Retina (tissue), 1 donor: ENCODE measurements around the gene PDRG1.
"Not testable (repeated sequence)": the region's sequence is repeated elsewhere in the genome, so short reads cannot be mapped to it uniquely, and the experiment has no call there.

ENCODE experiments used
- DNase-seq: peaks from one replicate; pipeline ENCODE4 v3.0.0-alpha.2; 2016

PDRG1 gene

DNA sequence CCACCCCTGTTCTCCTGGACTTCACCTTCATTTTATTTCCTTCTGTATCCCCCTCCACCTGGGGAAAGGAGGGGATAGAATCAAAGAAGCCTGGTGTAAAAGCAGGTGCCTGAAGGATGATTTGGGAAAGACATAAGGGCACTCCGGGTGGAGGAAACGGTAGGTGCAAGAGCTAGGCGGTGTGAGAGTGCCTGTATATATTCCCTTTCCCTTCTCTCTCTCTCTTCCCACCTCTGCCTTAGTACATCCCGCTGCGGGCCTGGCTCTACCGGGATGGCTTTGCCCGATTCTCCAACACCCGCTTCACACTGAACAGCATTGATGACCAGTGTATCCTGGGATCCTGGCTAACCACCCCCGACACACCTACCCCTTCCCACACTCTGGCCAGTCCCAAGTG is 26.2 kb downstream of the PDRG1 start:
- DNase-seq = no peak

DNA sequence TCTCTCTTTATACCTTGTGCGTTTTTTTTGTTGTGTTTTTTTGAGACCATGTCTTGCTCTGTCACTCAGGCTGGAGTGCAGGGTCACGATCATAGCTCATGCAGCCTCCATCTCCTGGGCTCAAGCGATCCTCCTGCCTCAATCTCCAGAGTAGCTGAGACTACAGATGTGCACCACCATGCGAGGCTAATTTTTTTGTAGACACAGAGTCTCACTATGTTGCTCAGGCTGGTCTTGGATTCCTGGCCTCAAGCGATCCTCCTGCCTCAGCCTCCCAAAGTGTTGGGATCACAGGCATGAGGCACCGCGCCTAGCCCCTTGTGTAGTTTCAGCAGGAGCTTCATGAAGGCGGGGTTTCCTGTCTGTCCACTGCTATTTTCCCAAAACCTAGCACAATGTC is 27.3 kb downstream of the PDRG1 start:
- DNase-seq = no peak

DNA sequence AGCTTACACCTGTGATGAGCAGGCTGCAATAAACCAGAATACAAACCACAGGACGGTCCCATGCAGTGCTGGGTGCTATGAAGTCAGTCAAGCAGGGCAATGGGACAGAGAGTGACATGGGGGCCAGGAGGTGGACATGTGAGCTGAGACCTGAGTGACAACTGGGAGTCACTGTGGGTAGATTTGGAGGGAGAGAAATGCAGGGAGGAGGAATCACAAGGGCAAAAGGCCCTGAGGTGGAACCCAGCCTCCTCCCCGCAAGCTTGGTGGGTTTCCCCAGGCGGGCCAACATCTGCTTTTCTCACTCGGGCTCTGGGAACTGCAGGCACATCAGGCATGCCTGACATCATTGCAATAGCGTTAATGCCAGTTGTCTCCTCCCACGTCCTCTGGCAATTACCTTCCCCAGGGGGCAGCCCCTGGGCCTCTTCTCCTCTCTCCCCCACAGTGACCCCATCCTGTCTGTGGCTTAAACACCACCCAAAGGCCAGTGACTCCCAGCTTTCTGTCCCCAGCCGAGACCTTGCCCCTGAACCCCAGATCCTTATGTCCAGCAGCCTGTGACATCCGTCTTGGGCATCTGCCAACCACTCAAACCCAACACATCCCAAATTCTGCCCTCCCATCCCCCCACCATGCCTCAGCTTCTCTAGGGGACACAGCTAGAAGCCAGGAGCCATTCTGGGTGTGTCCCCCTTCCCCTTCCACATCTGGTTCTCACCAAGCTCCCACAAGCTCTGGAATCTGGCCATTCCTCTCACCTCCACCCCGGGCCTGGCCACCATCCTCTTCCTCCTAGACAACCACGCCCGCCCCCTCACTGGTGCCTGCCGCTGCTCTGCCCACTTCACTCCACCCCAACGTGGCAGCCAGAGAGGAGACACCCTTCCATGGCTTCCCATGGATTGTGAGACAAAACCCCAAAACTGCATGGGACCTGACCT is 28.2 kb downstream of the PDRG1 start:
- peak; percentile 5 for DNase-seq

DNA sequence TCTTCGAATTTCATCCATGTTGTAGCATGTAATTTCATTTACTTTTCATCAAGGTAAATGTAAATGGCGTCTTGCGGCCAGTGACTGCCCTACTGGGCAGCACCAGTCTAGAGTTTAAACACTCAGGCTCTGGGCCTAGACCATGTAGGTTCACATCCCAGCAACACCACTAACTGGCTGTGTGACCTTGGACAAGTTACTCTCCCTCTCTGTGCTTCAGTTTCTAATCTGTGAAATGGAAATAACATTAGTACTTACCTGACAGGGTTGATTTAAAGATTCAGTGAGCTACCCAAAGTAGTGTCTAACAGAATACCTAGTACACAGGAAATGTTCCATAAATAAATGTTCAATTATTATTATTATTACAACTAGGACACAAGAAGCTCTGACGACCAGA is 29.3 kb downstream of the PDRG1 start:
- DNase-seq = no peak

DNA sequence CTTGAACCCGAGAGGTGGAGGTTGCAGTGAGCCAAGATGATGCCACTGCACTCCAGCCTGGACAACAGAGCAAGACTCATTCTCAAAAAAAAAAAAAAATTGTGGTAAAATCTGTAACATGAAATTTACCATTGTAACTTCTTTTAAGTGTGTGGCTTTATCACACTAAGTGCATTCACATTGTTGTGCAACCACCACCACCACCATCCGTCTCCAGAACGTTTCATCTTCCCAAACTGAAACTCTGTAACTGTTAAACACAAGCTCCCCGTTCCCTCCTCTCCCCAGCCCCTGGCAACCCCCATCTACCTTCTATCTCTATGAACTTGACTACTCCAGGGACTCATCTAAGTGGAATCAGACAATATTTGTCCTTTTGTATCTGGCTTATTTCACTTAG is 29.7 kb downstream of the PDRG1 start:
- no peak for DNase-seq

DNA sequence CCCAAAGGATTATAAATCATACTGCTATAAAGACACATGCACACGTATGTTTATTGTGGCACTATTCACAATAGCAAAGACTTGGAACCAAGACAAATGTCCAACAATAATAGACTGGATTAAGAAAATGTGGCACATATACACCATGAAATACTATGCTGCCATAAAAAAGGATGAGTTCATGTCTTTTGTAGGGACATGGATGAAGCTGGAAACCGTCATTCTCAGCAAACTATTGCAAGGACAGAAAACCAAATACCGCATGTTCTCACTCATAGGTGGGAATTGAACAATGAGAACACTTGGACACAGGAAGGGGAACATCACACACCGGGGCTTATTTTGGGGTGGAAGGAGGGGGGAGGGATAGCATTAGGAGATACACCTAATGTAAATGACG is 30.4 kb downstream of the PDRG1 start:
- DNase-seq = not testable (repeated sequence)

DNA sequence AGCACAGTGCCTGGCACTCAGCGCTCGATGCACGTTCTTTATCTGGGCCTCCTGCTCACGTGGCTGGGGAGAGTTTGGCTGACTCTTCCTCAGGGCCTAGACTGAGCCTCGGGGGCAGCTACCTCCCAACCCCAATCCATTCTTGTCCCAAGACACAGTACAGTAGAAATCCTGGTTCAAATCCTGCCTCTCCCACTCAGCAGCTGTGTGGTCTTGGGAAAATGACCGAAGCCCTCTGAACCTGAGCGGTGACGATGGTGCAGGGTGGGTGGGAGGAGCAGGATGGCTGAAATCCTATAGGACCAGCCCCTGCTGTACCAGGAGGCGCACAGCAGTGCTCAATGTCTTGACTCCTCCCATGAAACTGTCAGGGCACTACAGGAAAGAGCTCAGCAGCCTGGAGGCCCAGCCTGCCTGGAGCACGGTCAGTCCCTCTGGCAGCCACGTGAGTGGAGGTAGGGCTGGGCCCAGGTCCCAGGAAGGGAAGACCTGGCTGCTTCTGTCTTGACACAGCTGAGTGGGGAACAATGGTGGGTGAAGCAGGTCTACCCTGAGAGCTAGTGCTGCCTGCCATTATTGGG is 31.5 kb downstream of the PDRG1 start:
- no peak for DNase-seq

DNA sequence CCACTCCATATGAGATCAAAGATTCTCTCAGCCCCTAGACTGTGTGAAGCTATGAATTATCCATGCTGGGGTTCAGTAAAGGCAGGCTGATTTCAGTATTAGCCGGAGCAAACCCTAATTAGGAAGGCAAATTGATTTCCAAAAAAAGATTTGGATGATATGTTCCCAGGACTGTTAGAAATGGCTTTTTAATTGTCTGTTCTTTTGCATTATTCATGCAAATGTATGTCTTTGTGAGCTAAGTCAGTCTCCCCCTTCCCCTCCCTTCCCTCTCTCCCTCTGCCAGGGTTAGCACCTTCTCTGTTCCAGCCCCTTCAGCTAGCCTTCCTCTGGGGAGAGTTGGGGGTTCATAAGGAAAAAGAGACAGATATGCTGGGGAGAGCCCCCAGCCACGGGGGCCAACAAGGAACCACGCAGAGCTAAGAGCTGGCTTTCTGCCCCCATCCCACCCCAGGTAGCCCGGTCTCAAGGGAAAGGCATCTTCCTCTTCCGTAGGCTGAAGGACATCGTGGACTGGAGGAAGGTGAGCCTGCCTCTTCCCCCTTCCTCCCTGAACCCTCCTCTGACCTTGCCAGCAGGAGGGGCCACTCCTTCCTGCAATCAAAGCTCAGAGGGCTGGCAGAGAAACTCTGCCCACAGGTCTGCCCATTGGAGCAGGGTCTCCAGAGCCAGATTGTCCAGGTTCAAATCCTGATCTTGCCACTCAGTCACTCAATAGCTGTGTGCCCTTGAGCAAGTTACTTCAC is 32.3 kb downstream of the PDRG1 start:
- no peak for DNase-seq

DNA sequence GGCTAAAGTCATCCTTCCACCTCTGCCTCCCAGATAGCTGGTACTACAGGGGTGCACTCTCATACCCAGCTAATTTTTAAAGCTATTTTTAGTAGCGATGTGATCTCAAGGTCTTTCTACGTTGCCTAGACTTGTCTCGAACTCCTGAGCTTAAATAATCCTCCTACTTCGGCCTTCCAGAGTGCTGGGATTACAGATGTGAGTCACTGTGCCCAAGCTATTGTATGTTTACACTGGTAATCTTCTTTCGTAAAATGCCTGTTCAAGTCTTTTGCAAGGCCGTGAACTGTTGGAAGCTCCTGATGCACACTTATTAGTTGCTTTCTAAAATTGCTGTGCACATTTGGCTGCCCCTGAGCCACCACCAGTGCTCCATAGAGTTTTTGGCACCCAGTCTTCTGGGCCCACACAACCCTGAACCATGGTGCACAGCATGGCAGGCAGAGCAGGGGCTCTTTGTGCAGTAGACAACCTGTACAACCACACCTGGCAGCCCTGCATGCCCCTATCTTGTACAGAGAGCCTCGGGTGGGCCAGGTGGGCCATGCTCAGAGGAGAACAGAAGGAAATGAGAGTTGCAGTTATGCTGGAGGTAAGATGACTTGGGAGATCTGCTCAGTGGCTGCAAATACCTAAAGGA is 33.3 kb downstream of the PDRG1 start:
- DNase-seq = no peak

DNA sequence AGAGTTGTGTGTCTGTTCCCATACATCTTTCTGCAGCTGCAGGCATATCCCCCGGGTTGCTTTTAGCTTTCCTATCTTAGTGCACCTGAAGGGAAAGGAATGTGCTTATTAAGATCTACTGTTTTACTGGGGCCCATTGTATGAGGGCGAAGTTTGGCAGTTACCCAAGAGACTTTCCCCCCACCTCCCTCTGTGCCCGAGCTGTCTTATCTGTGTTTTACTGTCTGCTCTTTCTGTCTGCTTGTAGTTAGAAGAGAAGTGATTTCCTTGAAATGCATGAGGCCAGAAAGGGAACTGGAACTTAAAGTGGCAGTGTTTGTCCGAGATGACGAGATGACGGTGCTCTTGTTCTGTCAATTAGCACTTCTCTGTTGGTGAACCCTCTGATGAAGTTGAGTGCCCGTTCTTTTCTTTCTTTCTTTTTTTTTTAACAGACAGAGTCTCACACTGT is 33.9 kb downstream of the PDRG1 start:
- DNase-seq = not testable (repeated sequence)

DNA sequence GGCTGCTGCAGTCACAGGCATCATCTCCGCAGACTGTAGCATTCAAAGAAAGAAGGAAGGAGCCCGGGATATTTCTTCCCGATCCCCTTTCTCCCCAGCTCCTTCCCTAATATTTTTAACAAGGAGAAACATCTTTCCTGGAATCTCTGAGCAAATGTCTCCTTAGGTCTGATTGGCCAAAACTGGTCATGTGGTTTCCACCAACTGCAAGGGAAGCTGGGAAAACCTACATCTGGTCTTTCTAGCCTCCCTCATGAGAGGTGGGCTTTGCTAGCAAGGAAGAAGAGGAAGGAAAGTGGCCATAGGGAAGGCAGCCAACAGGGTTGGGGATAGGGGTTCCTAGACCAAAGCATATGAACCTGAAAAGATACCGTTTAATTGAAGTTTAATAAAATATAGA is 35.1 kb downstream of the PDRG1 start:
- no peak for DNase-seq

DNA sequence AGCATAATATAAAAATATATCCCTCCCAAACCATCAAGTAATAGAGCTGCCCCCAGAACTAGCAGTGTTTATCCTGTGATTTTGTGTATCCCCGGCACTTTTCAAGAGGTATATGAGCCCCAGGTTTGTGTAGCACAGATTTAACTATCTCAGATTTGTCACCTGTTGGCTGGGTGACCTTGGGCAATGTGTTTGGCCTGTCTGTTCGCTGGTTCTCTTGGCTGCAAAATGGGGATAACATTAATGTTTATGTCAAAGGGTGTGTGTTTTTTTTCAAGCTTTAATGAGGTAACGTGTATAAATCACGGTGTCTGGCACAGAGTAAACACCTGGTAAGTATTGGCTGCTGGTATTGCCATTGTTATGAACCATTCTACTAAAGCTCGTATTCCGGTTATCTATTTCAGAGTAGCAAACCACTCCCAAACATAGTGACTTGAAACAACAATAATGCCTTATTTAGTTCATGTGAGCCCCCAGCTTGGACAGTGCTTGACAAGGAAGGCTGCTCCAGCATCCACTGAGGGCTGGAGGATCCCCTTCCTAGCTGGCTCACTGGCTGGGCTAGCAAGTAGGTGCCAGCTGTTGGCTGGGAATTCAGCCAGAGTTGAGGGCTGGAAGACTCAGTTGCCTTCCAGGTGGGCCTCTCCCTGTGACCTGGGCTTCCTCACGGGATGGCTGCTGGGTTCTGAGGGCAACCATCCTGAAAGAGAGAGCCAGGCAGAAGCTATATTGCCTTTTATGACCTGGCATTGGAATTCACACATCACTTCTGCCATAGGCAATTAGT is 36.2 kb downstream of the PDRG1 start:
- DNase-seq = no peak

DNA sequence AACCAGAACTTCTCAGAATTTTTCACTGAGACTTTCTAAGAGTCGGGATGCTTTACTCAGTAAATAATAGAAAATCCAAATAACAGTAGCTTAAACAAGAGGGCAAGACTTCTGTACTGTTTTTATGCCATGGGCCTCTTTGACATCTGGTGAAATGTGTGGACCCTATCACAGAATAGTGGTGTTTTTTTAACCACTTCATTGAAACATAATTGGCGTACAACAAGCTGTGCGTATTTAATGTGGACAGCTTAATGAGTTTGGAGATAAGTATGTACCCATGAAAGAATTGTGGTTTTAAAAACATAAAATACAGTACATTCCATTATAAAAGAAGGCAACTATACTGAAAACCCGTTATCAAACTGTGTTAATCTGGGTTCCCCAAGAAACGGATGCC is 37.7 kb downstream of the PDRG1 start:
- DNase-seq = no peak

DNA sequence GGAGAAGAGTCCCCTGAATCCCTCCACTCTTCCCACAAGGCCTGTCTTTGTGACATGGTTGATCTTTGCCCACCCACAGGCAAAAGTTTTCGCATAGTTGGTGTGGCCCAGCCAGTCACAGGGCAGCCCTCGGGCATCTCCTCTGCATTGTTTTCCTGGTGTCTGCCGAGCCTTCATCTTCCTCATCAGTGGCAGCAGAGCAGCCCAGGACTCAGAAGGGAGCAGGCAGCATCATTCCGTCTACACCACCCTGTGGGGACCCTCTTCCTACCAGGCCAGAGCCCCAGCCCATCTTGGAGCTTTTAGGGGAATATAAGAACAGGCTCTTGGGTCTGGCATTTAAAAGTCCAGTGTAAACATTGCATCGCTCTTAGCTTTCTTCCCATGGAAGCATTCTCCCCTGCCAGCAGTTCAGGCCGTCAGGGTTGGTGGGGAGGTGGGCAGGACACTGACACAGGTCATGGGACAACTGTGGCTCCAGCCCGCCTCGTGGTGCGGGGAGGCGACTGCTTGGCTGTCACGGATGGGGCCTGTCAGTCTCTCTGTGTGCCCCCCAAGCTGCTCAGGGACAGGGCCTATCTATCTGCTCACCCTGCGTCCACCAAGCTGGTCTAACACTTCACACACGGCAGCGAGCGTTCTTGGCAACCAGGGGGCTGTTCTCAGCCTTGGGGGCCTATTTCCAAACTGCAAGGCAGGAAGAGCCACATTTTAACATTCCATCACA is 38.3 kb downstream of the PDRG1 start:
- DNase-seq = no peak

DNA sequence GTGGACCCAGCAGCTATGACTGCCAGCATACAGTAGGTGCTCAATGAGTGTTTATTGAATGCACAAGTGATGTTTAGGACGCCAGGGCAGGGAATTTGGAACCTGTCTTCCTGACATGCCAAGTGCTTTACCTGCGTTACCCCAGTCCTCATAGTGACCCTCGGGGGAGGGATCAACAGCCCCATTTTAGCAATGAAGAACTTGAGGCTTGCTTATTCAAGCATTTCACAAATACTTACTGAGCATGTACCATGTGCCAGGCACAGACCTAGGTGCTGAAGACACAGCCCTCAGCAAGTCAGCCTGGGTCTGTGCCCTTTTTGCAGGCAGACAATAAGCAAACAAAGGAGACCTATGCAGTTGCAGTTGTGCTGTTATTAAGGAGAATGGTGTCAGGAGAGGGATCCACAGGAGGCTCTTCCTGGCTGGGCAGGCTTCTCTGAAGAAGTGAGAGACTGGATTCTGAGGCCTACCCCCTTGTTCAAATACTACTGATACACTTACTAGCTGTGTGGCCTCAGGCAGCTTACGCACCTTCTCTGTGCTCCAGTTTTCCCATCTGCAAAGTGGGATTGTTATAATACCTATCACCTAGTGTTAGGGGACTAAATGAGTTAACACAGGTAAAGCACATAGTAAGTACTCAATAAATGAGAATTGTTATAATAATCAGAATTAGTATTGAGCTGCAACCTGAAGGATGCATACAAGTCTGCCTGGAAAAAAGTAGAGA is 41.6 kb downstream of the PDRG1 start:
- DNase-seq = no peak

DNA sequence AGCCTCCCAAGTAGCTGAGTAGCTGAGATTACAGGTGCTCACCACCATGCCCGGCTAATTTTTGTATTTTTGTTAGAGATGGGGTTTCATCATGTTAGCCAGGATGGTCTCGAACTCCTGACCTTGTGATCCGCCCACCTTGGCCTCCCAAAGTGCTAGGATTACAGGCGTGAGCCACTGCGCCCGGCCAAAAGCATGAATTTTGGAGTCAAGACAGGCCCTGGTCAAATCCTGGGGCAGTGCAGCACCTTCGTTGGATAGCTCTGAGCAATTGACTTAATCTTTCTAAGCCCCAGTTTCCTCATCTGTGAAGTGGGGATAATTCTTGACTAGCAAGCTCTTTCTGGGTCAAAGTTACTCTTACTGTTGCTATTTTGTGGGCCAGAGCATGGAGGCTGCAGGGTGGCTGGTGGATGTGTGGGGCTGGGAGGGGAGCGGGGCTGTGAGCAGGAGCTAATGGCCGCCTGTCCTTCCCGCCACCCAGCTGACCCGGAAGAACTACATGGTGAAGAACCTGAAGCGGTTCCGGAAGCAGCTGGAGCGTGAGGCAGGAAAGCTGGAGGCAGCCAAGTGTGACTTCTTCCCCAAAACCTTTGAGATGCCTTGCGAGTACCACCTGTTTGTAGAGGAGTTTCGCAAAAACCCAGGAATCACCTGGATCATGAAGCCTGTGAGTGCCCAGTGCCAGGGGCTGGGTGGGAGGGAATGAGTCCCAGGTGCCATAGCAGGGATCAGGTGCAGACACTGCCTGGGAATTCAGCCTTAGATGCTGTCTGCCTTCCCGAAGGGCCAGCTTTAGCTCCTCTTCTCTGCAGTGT is 42.4 kb downstream of the PDRG1 start:
- DNase-seq = no peak

DNA sequence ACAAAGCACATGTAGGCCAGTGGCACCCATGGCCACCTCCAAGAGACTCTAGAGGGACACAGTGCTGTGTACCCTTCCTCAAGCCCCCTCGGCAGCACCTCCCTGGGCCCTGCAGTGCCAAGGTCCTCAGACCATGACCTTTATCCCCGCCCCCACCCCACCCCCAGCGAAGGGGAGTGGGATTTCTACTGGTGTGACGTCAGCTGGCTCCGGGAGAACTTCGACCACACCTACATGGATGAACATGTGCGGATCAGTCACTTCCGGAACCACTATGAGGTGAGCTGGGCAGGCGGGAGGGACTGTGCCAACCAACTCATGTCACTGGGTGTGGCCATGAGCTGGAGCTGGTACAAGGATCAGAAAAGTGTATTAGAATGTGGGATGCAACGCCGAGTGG is 43.4 kb downstream of the PDRG1 start:
- DNase-seq = no peak

DNA sequence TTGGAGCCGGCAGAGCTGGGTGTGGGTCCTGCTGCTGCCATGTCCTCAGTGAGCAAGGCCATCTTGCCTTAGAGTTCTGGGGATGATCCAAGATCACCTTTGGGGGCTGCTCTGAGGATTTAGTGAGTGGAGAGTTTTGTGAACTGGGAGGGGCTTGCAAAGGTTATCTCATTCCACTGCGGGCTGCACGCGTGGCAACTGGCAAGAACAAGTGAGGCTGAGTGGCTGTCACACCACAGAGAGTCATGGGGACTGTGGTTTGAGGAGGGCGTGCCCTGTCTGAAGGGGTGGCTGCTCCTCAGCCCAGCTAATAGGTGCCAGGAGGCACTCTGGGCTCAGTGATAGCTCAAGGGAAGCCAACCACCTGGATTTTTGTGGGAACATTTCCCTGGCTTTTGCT is 43.8 kb downstream of the PDRG1 start:
- DNase-seq = no peak

DNA sequence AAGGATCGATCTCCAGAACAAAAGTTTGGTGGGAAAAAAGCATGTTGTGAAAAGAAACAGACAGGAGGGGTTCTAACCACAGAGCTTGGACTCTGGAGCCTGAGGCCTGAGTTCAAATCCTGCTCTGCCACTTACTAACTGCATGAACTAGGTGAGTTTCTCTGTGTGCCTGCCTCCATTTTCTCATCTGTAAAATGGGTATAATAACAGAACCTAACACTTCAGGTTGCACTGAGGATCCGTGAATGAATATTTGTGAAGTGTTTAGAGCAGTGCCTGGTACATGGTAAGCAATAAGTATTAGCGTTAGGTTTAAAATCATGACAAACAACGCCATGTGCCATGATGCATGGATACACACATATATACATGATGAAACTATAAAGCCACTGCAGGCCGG is 44.8 kb downstream of the PDRG1 start:
- DNase-seq = no peak

DNA sequence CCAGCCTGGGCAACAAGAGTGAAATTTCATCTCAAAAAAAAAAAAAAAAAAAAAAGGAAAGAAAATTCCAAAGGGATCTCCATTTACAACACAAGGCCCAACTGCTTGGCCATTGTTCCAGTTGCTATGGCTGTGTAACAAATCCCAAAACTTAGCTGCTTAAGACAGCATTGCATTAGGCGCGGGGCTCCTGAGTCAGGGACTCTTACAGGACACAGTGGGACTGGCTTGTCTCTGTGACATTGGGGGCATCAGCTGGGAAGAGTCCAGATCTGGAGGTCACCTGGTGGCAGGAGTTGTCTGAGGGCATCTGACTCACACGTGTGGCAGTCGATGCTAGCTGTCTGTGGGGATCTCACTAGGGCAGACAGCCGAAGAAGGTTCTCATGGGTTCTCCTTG is 45.8 kb downstream of the PDRG1 start:
- no peak for DNase-seq
